HT1080 (cell line): ENCODE results near the gene ZC3H10. TPM values are rescaled to one million over a fixed set of nuclear protein-coding genes. Genes with fewer than 3 reads are reported as not detected.
"Not testable (repeated sequence)": the region's sequence is repeated elsewhere in the genome, so short reads cannot be mapped to it uniquely, and the experiment has no call there.

Source experiments
- DNase-seq: peaks from one replicate; pipeline ENCODE4 v3.0.0-alpha.2; 2015; ENCODE audit warnings: low read depth
- polyA plus RNA-seq, 2 experiments: library from polyadenylated mRNA; depleted of rRNA; stranded (reverse); fragments of >200 nt; gene quantifications; 2 replicates each; pipeline ENCODE4 v1.2.3, GENCODE V29; 2015
- total RNA-seq: library from RNA; depleted of rRNA; stranded (reverse); fragments of >200 nt; shearing (Covaris generic); gene quantifications from 2 replicates; pipeline ENCODE4 v1.2.3, GENCODE V29; 2014; rRNA removed

Gene ZC3H10, protein sequence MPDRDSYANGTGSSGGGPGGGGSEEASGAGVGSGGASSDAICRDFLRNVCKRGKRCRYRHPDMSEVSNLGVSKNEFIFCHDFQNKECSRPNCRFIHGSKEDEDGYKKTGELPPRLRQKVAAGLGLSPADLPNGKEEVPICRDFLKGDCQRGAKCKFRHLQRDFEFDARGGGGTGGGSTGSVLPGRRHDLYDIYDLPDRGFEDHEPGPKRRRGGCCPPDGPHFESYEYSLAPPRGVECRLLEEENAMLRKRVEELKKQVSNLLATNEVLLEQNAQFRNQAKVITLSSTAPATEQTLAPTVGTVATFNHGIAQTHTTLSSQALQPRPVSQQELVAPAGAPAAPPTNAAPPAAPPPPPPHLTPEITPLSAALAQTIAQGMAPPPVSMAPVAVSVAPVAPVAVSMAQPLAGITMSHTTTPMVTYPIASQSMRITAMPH
- 2.7 and 5.6 TPM in 2 replicates for total RNA-seq
- 2.2 TPM in 2 replicates for polyA plus RNA-seq (2015; cell fraction: cytosol; rRNA removed)
- polyA plus RNA-seq (2015; cell fraction: nucleus; rRNA removed) = 5.7 and 6.7 TPM in 2 replicates

- DNase-seq = peak; percentile 100
These were observed at the start of gene ZC3H10 for GRCh38 chr12:56117778-56118687. Gene ZC3H10, plus strand, starts transcription at chr12:56118266. Its CDS starts 2,297 bp downstream, at chr12:56120563.

- peak; percentile 28 for DNase-seq
These were observed 46.4 kb upstream of the ZC3H10 start for GRCh38 chr12:56071648-56072047.

DNA sequence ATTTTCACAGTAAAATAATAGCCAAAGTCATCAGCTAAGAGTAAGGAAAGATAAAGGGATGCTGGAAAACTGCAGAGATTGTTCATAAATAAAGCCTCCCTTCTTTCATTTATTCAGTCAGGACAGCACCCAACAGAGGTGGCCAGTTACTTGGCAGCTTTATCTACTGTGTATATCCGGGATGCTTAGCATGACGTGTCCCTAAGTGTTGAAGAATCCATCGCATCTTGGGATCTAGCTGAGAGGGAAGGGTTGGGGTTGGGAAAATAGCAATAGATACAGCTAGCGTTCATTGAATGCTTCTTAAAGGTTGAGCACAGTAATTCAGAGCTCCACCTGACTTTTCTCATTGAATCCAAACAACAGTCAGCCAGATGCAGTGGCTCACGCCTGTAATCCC is 43.7 kb upstream of the ZC3H10 start:
- no peak for DNase-seq

- not testable (repeated sequence) for DNase-seq
These were observed 40.1 kb upstream of the ZC3H10 start for GRCh38 chr12:56077966-56078365.

DNA sequence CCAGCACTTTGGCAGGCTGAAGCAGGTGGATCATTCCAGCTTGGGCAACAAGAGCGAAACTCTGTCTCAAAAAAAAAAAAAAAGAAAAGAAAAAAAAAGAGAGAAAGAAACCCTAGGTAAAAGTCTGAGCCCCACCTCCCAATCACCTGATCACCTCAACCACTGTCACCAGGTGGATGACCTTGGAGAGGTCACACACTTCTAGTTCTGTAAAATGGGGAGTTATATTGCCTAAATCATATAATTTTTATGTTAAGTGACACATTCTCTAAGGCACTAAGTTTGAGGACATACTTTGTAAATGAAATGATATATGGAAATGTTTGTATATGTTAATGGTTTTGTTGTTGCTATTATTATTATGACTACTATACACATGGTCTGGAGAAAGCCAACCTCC is 39.6 kb upstream of the ZC3H10 start:
- no peak for DNase-seq

DNA sequence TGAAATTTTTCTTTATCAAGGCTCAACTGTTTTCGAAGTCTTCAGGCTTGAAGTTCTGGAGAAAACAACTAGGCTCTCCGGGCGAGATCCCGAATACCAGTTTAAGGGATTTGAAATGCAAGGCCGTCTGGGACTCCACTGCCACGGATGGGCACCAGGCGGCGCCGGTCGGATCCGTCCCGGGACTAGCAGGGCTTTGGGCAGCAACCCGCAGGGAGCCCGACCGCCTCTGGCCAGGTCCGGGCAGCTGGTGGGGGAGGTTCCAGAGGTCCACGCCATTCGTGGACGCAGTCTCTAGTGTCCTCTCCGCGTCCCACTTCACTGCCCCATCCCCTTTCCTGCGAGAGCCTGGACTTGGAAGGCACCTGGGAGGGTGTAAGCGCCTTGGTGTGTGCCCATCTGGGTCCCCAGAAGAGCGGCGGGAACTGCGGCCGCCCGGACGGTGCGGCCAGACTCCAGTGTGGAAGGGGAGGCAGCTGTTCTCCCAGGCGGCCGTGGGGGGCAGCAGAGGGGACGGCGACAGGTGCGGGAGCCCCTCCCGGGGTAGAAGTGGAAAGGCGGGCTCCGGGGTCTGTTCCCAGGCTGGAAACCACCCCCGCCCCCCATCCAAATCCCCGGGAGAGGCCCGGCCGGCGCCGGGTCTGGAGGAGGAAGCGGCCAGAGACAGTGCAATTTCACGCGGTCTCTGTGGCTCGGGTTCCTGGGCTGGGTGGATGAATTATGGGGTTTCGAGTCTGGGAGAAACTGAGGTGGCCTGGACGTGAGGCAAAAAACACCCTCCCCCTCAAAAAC is 38.9 kb upstream of the ZC3H10 start:
- peak; percentile 86 for DNase-seq

DNA sequence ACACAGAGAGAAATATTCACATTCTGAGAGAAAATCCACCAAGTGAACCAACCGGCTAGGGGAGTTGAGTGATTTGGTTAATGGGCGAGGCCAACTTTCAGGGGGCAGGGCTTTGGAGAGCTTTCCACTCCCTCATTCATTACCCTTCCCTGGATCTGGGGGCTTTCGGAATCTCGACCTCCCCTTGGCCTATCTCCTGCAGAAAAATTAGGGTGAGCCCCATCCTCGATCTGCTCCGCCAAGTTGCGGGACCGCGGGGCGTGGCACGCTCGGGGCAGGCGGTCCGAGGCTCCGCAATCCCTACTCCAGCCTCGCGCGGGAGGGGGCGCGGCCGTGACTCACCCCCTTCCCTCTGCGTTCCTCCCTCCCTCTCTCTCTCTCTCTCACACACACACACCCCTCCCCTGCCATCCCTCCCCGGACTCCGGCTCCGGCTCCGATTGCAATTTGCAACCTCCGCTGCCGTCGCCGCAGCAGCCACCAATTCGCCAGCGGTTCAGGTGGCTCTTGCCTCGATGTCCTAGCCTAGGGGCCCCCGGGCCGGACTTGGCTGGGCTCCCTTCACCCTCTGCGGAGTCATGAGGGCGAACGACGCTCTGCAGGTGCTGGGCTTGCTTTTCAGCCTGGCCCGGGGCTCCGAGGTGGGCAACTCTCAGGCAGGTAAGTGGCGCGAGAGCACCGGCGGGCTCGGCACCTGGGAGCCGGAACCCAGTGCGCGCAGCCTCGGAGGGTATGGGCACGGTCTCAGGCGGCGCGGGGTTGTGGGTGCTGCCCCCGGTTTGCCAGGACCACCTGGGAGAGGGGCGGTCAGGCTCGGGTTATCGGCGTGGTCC is 38.1 kb upstream of the ZC3H10 start, which contains the start of gene ERBB3:
Gene ERBB3, plus strand, starts transcription at position 443 of the 833 bp plus-strand sequence. Its CDS starts 136 bp downstream, at position 579.
- peak; percentile 89 for DNase-seq

DNA sequence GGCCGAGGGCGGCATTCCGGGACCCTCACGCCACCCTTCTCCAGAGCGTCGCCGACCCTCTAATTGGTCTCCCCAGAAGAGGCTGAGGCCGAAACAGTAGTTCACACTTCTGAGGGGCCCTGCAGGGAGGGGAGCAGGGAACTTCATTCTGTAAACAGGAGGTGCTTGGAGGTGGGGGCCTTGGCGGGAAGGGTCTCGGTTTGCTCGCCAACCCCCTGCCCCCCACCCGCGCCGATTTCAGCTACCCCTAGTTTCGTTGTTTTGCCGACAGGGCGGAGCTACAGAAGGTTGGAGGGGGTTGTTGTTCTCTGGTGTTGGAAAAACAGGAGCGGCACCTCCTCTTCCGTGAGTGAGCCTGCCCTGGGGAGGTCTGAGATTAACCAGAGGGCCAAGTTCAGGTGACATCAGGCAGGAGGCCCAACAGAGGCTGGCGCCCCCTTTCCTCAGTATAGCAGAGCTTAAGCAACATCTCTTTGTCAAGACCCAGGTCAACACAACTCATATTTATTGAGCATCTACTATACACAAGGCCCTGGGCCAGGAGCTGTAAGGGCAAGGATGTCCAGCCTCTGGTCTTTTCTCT is 37.4 kb upstream of the ZC3H10 start:
- no peak for DNase-seq

DNA sequence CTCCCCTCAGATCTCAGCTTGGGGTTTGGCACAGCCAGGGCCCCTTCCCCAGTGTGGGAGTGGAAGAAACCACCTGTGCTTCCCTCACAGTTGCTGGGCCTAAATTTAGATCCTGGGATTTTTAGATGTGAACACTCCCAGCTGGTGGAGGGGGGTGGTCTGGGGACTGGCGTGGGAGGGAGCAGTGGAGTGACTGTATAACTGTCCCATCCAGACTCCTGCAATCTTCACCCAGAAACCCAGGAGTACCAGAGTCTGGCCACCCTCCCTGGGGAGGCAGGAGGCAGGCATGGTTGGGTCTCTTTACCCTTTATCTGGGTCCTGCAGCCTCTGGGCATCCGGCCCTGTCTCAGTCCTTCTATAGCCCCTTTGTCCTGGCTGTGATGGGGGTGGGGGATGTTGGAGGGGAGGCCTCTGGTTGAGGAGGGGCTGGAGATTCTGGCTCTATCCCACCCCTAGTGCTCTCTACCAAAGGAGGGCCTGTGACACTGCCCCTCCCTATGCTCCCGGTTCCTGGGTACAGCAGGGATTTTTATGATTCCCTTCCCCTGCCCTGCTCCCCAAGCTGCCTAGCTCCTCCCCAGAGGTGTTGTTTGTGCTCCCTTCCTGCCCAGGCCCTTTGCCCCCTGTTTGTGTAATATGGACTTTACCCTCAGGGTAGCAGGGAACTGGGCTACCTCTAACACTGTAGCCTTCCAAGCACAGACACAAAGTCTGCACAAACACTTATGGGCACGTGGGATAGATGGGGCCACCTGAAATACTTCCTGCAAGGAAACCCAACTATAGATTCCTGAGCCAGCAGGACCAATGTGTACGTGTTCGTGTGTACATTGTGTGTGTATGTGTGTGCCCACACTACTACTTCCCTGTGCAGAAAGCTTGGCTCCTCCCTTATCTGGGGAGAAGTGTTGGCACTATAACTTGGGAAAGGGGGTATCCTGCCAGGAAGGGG is 36.4 kb upstream of the ZC3H10 start:
- no peak for DNase-seq

DNA sequence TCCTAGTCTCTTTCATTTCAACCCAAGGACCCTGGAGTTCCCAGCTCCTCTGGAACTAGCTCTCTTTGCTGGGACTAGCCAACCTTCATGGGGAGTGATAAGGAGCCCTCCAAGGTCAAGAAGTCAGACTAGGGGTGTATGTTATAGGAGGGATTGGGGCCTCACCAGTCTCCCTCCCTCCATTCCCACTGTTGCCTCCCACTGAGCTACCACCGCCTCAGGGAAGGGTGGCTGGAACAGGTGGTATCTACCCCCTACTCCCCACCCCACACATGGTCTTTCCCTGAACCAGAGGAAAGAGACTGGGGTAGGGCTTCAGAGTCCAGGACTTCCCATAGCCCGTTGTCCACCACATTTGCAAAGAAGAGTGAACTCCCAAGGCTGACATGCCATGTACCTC is 35.7 kb upstream of the ZC3H10 start:
- no peak for DNase-seq

DNA sequence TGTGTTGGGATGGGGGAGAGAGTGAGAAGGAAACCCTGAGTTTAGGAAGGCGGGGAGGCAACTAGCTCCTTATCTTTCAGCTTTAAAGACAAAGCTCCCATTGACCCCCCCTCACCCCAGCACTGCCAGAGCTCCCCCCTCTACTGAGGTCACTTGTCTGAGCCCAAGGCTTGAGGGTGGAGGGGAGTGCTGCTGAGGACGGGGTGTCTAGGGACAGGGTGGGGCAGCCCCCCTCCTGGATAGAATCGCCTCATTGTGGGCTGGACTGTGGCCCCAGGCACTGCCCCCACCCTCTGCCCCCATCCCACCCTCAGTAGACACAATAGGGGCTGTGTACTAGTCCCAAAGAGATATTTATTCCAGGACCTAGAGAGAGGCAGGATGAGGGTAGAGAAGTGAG is 35.1 kb upstream of the ZC3H10 start:
- no peak for DNase-seq

DNA sequence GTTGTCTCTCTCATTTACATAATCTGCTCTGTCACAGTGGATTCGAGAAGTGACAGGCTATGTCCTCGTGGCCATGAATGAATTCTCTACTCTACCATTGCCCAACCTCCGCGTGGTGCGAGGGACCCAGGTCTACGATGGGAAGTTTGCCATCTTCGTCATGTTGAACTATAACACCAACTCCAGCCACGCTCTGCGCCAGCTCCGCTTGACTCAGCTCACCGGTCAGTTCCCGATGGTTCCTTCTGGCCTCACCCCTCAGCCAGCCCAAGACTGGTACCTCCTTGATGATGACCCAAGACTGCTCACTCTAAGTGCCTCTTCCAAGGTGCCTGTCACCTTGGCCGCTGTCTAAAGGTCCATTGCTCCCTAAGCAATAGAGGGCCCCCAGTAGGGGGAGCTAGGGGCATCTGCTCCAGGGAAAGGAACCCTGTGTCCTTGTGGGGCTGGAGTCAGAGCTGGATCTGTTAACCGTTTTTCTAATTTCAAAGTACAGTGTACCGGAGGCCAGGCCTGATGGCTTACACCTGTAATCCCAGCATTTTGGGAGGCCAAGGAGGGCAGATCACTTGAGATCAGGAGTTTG is 33.0 kb upstream of the ZC3H10 start:
- no peak for DNase-seq

GRCh38 chr12:56086096-56086495 is 32.0 kb upstream of the ZC3H10 start:
- DNase-seq = no peak

DNA sequence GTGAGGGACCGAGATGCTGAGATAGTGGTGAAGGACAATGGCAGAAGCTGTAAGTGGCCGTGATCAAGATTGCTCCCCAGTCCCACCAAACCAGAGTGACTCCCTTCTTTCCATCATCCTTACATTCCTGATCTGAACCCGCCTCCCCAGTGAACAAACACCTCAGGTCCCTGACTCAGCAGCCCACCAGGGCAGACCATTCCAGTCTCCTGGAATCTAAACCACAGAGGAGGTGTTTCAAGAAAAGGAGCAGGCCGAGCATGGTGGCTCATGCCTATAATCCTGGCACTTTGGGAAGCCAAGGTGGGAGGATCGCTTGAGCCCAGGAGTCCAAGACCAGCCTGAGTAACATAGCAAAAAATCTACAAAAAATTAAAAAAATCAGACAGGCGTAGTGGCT is 31.5 kb upstream of the ZC3H10 start:
- DNase-seq = peak; percentile 28

- DNase-seq = no peak
These were observed 30.8 kb upstream of the ZC3H10 start for GRCh38 chr12:56087220-56087619.

DNA sequence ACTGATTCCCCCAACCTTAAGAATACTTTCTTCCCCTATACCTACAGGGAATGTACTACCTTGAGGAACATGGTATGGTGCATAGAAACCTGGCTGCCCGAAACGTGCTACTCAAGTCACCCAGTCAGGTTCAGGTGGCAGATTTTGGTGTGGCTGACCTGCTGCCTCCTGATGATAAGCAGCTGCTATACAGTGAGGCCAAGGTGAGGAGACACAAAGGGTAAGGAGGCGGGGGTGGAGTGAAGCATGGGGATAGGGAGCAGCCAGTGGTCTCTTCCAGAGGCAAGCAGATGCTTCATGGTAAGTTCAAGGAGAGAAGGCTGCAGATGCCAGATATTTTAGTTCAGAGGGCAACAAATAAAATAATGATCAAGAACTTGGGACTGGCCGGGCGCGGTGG is 20.3 kb upstream of the ZC3H10 start:
- DNase-seq = no peak

GRCh38 chr12:56098592-56098991 is 19.5 kb upstream of the ZC3H10 start:
- DNase-seq = no peak

DNA sequence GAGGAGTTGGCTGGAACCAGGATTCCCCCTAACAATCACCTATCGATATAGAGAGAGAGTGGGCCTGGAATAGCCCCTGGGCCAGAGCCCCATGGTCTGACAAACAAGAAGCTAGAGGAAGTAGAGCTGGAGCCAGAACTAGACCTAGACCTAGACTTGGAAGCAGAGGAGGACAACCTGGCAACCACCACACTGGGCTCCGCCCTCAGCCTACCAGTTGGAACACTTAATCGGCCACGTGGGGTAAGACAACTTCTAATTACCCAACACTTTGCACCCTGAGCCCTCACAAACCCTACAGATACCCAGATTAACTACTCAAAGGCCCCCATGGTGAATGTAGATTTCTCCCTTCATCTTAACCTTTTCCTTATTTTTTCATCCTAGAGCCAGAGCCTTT is 18.3 kb upstream of the ZC3H10 start:
- DNase-seq = no peak
